Hematopoietic multipotent progenitor cell (in vitro differentiated cells): Measurements from ENCODE around the gene LY6G5B. TPM values are rescaled to one million over a fixed set of nuclear protein-coding genes. Genes with fewer than 3 reads are reported as not detected.

Experiments used
- DNase-seq, 3 donors: peaks; one replicate each; pipeline ENCODE4 v3.0.0-alpha.2; 2011 to 2015; ENCODE audit warnings: low read depth in 2 of 3, low spot score in 2 of 3
- total RNA-seq: library from RNA; depleted of rRNA; stranded (reverse); fragments of >200 nt; gene quantifications from one replicate; pipeline ENCODE4 v1.2.3, GENCODE V29; 2012

LY6G5B gene
- total RNA-seq, 1 donor: 7.8 TPM

- DNase-seq: no peak
These were observed 7.6 kb upstream of the LY6G5B start for GRCh38 chr6:31662124-31662723.

DNA sequence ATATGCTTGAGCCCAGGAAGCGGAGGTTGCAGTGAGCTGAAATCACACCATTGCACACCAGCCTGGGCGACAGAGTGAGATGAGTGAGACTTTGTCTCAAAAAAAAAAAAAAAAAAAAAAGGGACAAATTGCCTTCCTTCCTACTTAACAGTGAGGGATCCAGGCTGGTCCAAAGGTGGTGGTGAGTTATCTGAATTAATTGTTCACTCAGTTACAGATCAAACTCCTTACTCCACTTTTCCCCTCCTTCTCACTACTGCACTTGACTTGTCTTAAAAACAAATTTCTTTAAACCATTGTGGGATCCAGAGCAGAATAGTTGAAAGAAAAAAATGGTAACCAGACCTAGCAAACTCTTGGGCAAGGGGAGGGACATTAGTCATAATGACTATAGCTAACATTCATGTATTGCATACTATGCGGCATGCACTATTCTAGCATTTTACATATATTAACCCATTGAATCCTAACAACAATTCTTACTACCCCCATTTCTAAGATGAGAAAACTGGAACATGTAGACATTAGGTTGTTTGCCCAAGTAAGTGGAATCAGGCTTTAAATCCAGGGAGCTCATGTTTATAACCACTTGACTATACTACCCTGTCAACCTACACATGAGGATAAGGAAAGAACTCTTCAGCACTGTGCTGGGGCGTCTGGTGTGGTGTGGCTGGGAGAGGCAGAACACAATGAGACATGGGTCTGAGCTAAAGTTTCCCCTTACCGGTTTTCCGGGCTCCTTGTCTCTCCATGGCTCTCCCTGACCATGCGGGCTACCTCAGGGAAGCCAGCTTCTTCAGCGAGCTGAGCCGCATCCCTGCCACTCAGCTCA is 6.4 kb upstream of the LY6G5B start:
- no peak for DNase-seq

GRCh38 chr6:31663961-31664789 is 5.6 kb upstream of the LY6G5B start:
- DNase-seq: peak in 1 of 3 donors; percentile 21

GRCh38 chr6:31664790-31665500 is 4.8 kb upstream of the LY6G5B start, which contains the start of gene GPANK1:
Gene GPANK1 (minus strand): TSS chr6:31664997. CDS start chr6:31664478, 519 bp downstream.
- DNase-seq: peak; percentile 84 to 94 (median 91)

DNA sequence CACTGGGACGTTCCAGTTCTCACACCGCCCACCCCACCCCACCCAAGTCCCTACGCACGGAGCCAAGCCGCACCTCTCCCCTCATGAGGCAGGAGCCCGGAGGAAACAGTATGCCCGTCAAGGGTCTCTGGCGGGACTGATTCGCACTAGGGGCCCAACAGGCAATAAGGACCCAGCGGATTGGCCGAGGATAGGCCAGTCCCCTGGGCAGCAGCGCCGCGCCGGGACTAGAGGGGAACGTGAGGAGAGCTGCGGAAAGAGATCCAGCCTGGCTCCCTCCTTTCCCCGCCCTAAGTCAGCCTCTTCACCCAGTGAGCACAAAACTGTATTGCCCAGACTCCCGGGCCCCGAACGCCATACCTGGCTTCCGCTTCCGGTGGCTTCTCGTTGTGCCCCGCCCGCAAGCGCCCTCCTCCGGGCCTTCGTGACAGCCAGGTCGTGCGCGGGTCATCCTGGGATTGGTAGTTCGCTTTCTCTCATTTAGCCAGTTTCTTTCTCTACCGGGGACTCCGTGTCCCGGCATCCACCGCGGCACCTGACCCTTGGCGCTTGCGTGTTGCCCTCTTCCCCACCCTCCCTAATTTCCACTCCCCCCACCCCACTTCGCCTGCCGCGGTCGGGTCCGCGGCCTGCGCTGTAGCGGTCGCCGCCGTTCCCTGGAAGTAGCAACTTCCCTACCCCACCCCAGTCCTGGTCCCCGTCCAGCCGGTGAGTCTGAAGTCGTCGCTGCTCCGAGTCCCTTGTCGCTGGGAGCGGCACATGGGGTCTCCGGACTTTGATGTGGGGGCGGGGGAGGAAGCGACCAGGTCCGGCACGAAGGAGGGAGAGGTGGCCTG is 4.1 kb upstream of the LY6G5B start, which contains the start of gene CSNK2B:
CSNK2B (plus strand) TSS at position 580 of the 836 bp plus-strand sequence. CDS start 752 bp downstream, outside the sequence.
- DNase-seq: peak; percentile 89 to 99 (median 98)

GRCh38 chr6:31666337-31666965 is 3.3 kb upstream of the LY6G5B start:
- DNase-seq: no peak

- no peak for DNase-seq
These were observed 6.6 kb downstream of the LY6G5B start for GRCh38 chr6:31676322-31676903.

GRCh38 chr6:31676904-31677303 is 7.1 kb downstream of the LY6G5B start:
- no peak for DNase-seq

DNA sequence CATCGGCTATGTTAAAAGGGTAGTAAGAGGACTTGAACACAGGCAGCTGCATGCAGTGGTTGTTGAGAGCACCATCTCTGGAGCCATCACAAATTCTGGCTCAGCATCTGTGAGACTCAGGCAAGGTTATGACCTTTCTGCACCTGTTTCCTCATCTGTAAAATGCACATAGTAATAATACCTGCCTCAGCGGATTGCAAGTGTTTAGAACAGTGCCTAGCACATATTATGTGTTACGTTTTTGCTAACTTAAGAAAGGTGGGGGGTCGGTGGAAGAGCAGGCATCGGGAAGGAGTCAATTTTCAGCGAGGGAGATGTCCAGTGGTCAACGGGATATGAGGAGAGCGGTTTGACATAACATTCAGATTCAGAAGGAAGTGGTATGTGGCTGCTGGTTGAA is 8.2 kb downstream of the LY6G5B start:
- DNase-seq: no peak

DNA sequence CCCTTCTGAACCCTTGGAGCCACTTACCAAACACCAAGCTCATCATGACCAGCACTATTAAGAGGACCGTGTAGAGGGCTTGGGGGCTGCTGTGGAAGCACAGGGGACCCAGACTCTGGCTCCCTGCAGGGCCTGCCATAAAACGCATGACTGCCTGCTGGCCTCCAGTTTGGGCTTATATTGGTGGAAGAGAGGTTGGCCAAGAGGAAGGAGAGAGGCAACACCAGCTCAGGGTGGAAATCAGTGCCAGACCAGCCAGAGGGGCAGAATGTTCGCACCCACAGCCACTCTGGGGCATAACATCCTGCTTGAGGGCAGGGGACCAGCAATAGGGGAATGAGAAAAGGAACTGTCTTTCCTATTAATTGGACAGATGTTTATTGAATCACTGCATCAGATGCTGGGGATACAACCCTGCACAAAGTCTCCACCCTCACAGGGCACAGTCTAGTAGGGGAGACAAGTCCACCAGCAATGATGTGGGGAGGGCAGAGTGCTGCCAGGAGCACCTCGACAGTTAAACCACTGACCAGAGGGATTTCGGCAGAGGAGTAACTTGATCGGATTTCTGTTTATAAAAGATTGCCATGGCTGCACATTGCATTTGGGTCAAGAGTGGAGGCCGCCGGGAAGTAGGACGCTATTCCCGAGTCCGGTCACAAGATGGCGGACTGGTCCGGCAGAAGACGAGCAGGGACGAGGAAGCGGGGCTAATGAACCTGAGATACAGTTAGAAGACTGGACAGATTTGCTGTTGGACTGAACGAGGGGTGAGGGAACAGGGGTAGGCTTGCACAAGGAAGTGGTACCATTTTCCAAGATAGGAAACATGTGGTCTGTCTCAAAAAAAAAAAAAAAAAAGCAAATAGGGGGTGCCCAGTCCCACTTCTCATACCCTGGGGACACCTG is 10.7 kb downstream of the LY6G5B start, which contains the start of gene LY6G5C:
LY6G5C (minus strand) TSS at position 842 of the 909 bp plus-strand sequence; CDS start at position 148, 694 bp downstream.
- peak; percentile 41 to 69 (median 62) for DNase-seq

GRCh38 chr6:31681135-31681671 is 11.4 kb downstream of the LY6G5B start:
- DNase-seq: peak; percentile 33 to 65 (median 44)

DNA sequence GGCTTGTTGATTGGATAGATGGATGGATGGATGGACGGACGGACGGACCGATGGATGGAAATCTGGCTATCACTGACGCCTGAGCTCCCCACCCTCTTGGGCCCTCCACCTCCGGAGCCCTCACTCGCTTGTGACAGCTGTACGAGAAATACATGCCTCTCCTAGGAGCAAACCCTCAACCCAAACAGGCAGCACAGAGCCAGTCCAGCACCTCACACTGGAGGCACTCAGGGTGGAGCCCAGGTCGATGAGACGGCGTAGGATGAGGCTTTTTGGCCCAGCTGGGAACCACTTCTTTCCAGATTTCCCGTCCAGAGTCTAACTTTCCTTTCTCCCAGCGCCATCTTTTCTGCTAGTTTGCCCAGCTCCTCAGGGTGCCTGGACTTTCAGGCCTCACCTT is 13.8 kb downstream of the LY6G5B start:
- no peak for DNase-seq

DNA sequence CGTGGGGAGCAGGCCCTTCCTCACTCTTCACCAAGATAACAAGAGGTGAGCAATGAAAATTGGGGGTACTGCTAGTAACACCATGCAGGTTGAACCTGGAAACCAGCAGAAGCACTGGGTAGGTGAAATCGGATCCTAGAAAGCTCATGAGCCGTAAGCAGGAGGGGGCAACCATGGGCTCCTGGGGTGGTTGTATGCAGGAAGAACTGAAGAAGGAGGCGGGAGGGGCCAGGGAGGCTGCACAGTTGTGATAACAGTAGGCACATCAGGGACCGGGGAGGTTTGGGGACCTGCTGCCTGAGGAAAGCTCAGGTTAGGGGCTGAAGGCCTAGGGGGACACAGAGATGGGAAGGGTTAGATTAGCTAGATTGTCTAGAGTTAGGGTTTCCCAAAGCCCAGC is 16.7 kb downstream of the LY6G5B start:
- DNase-seq: no peak

- DNase-seq: no peak
These were observed 17.5 kb downstream of the LY6G5B start for GRCh38 chr6:31687321-31687720.

- DNase-seq: no peak
These were observed 18.3 kb downstream of the LY6G5B start for GRCh38 chr6:31687860-31688693.
